Measurements from ENCODE around the gene LRP1B.

- no peak for TF ChIP-seq TAF1 (IDR thresholded peaks at IDR 0.05; ENCODE audit: low read depth)
- TF ChIP-seq YY1 (IDR thresholded peaks at IDR 0.05; ENCODE audit: low read depth): no peak
- TF ChIP-seq EP300 (IDR thresholded peaks at IDR 0.05; ENCODE audit: borderline replicate concordance): no peak
- TF ChIP-seq, protein P1, sequence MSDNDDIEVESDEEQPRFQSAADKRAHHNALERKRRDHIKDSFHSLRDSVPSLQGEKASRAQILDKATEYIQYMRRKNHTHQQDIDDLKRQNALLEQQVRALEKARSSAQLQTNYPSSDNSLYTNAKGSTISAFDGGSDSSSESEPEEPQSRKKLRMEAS (IDR thresholded peaks at IDR 0.05): no peak
- TF ChIP-seq REST (IDR thresholded peaks at IDR 0.05; ENCODE audit: low read depth): no peak
Observed at GRCh38 chr2:141242008-141242407, 888.8 kb downstream of the LRP1B start.

Data from Ishikawa (cell line).